ENCODE measurements around the gene MAP2K5. TPM values are rescaled to one million over a fixed set of nuclear protein-coding genes. Genes with fewer than 3 reads are reported as not detected.

Gene MAP2K5
- total RNA-seq, 1 donor from 2014 or later: 26.1 TPM

DNA sequence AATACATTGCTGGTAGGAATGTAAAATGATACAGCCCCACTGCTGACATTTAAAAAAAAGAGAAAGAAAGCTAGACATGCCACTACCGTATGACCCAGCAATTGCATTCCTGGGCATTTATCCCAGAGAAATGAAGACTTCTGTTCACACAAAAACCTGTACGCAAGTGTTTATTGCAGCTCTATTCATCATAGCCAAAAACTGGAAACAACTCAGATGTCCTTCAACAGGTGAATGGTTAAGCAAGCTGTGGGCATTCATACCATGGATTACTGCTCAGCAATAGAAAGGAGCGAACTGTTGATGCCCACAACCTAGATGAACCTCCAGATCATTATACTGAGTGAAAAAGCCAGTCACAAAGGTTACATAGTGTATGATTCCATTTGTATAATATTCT is 132.5 kb downstream of the MAP2K5 start:
- TF ChIP-seq, protein P1, sequence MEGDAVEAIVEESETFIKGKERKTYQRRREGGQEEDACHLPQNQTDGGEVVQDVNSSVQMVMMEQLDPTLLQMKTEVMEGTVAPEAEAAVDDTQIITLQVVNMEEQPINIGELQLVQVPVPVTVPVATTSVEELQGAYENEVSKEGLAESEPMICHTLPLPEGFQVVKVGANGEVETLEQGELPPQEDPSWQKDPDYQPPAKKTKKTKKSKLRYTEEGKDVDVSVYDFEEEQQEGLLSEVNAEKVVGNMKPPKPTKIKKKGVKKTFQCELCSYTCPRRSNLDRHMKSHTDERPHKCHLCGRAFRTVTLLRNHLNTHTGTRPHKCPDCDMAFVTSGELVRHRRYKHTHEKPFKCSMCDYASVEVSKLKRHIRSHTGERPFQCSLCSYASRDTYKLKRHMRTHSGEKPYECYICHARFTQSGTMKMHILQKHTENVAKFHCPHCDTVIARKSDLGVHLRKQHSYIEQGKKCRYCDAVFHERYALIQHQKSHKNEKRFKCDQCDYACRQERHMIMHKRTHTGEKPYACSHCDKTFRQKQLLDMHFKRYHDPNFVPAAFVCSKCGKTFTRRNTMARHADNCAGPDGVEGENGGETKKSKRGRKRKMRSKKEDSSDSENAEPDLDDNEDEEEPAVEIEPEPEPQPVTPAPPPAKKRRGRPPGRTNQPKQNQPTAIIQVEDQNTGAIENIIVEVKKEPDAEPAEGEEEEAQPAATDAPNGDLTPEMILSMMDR (IDR thresholded peaks at IDR 0.05): no peak
- DNase-seq (ENCODE audit: extremely low spot score, unreplicated experiment): no peak
- H3K9me3 Mint-ChIP-seq (ENCODE audit: unreplicated experiment): peaks cover 7% of the 10 kb centered on the region
- peaks cover 2% of the 10 kb centered on the region for H3K4me1 Mint-ChIP-seq (ENCODE audit: unreplicated experiment)
- no peak overlapping the region for H3K4me3 Mint-ChIP-seq (ENCODE audit: unreplicated experiment)
- H3K27ac Mint-ChIP-seq (ENCODE audit: unreplicated experiment): no peak overlapping the region
- peaks cover 17% of the 10 kb centered on the region for H3K36me3 Mint-ChIP-seq (ENCODE audit: unreplicated experiment)
- no peaks in the 10 kb centered on the region for H3K27me3 Mint-ChIP-seq (ENCODE audit: unreplicated experiment)

DNA sequence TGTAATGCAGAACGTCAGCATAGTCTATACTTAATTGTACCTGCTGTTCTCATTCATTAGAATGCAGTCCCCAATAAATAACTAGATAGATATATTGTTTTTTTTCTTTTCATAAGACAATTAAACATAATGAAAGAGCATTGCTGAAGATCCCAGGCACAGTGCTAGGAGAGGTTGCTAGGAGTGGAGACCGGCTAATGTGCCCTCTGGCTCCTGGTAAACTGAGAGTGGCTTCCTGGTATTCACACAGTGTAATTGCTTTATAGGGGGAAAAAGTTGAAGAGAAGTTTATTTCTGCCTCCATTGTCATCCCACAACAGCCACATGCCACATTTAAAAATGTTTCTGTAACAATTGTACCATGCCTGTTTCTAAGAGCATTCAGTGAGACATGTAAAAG is 135.6 kb downstream of the MAP2K5 start:
- no peak overlapping the region for H3K4me3 Mint-ChIP-seq (ENCODE audit: unreplicated experiment)
- TF ChIP-seq, protein P1 (IDR thresholded peaks at IDR 0.05): no peak
- no peak overlapping the region for H3K27ac Mint-ChIP-seq (ENCODE audit: unreplicated experiment)
- H3K9me3 Mint-ChIP-seq (ENCODE audit: unreplicated experiment): peaks cover 4% of the 10 kb centered on the region
- peaks cover 11% of the 10 kb centered on the region for H3K36me3 Mint-ChIP-seq (ENCODE audit: unreplicated experiment)
- H3K27me3 Mint-ChIP-seq (ENCODE audit: unreplicated experiment): no peaks in the 10 kb centered on the region
- no peak for DNase-seq (ENCODE audit: extremely low spot score, unreplicated experiment)
- H3K4me1 Mint-ChIP-seq (ENCODE audit: unreplicated experiment): no peaks in the 10 kb centered on the region

DNA sequence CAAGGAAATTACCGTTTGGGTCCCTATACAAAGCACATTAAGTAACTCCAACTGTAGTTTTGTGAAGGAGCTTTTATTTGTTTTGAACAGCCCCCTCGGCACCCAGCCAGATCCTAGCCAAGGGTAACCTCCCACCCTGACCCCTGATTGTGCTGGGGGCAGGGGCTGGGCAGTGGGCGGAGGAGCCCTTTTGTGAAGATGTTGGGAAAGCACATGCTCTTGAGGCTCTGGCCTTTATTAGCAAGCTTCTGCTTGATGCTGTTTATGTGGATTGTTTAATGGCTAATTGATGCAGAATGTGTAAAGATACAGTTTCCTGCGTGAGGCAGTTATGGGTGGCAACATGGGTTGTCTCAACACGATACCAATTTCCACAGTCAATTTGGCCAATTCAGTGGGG is 136.5 kb downstream of the MAP2K5 start:
- Mint-ChIP-seq H3K4me3 (ENCODE audit: unreplicated experiment) (no peak overlapping the region), H3K36me3 (ENCODE audit: unreplicated experiment) (peaks cover 10% of the 10 kb centered on the region), H3K27me3 (ENCODE audit: unreplicated experiment) (no peaks in the 10 kb centered on the region)

DNA sequence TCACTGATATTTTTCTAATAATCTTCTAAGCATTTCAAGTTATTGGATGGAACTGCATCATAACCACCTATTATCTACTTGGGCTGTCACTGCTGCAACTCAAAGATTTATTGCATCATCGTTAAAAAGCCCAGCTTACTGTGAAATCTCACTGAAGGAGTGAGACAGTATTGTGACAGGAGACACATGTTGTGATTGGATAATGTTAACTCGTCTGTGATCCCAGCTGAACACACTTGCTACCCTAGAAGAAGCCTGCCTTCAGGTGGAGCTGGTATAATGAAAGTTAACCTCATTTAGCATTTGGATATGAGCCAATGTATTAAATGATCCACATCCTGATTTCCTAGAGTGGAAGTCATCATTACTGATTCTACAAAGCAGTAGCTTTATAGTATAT is 138.1 kb downstream of the MAP2K5 start:
- H3K4me1 Mint-ChIP-seq (ENCODE audit: unreplicated experiment): no peaks in the 10 kb centered on the region
- no peak for DNase-seq (ENCODE audit: extremely low spot score, unreplicated experiment)
- no peaks in the 10 kb centered on the region for H3K27me3 Mint-ChIP-seq (ENCODE audit: unreplicated experiment)
- H3K27ac Mint-ChIP-seq (ENCODE audit: unreplicated experiment): no peak overlapping the region
- peaks cover 23% of the 10 kb centered on the region for H3K36me3 Mint-ChIP-seq (ENCODE audit: unreplicated experiment)
- peaks cover 12% of the 10 kb centered on the region for H3K9me3 Mint-ChIP-seq (ENCODE audit: unreplicated experiment)
- no peak overlapping the region for H3K4me3 Mint-ChIP-seq (ENCODE audit: unreplicated experiment)
- TF ChIP-seq, protein P1 (IDR thresholded peaks at IDR 0.05): no peak

More for the DNA sequence above, 136.5 kb downstream of the MAP2K5 start:
- Mint-ChIP-seq H3K27ac (ENCODE audit: unreplicated experiment) (no peak overlapping the region), H3K4me1 (ENCODE audit: unreplicated experiment) (no peaks in the 10 kb centered on the region), H3K9me3 (ENCODE audit: unreplicated experiment) (no peaks in the 10 kb centered on the region)
- DNase-seq (ENCODE audit: extremely low spot score, unreplicated experiment): no peak
- TF ChIP-seq, protein P1 (IDR thresholded peaks at IDR 0.05): no peak

DNA sequence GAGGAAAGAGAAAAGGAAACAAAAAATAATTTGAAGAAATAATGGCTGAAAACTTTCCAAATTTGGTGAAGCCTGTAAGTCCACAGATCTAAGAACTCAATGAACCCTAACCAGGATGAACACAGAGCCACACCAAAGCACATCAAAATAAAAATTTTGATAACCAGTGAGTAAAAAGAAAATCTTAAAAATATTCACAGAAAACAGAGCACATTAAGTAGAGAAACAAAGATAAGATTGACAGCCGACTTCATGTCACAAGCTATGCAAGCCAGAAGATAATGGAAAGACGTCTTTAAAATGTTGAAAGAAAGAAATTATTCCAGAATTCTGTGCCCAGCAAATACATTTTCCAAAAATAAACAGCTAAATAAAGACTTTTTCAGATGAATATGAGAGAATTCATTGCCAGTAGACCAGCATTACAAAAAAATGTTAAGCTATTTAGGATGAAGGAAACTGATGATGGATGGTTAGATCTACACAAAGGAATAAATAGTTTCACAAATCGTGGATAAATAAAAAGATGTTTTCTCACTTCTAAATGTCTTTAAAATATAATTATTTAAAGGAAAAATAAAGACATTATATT is 142.6 kb downstream of the MAP2K5 start:
- TF ChIP-seq, protein P1 (IDR thresholded peaks at IDR 0.05): no peak
- no peak overlapping the region for H3K27ac Mint-ChIP-seq (ENCODE audit: unreplicated experiment)
- H3K4me3 Mint-ChIP-seq (ENCODE audit: unreplicated experiment): no peak overlapping the region
- H3K4me1 Mint-ChIP-seq (ENCODE audit: unreplicated experiment): no peaks in the 10 kb centered on the region
- H3K36me3 Mint-ChIP-seq (ENCODE audit: unreplicated experiment): peaks cover 25% of the 10 kb centered on the region
- no peaks in the 10 kb centered on the region for H3K27me3 Mint-ChIP-seq (ENCODE audit: unreplicated experiment)
- peaks cover 16% of the 10 kb centered on the region for H3K9me3 Mint-ChIP-seq (ENCODE audit: unreplicated experiment)
- DNase-seq (ENCODE audit: extremely low spot score, unreplicated experiment): no peak

Measured in osteocyte (in vitro differentiated cells).